GM19463 (cell line): ENCODE measurements around the gene PDE1A.

Experiments
- ATAC-seq: cut with Tn5 transposase; IDR thresholded peaks from one replicate; pipeline ENCODE4 v1.9.1; 2021; ENCODE audit warnings: mild to moderate bottlenecking, moderate library complexity; ENCODE audit not compliant: unreplicated experiment

PDE1A gene

DNA sequence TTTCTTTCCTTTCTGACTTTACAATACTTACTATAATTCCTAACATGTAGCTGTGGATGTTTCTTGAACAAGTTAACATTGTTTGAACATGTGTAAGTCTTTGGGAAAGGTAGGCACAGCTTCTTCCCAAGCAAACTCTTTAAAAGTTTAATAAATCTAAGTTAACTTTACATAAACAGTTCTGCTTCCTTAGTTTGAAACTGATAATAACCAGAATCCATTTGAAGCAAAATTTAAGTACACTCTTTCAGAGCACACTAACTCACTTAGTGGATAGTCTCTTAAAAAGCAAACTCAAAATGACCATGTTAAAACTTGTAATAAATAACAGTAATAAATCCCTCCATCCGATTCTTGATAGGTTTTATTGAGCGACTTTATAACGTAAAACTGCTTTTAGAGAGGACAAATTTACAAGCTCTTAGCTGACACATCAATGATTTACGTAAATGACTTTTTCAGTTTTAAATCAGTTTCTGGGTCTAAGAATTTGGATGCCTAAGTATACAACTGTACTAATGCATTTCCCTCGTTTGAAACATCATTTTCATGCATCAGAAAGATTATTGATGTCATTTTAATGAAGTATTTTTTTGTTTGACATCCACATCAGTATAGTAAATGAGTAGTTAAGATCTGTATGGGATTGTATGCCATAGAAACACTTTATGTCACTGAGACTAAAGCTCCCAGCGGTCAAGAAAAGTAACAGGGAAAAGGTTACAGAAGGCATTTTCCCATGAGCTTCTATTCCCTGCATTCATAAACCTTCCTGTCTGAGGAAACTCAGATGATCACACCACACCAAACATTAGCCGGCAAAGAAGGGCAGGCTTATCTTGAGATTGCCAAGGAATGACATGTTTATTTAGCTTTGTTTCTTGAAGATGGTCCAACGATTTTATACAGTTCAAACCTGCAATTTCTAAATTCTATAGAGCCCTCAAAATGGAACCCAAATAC, 67.5 kb downstream of the PDE1A start:
- ATAC-seq = no peak

DNA sequence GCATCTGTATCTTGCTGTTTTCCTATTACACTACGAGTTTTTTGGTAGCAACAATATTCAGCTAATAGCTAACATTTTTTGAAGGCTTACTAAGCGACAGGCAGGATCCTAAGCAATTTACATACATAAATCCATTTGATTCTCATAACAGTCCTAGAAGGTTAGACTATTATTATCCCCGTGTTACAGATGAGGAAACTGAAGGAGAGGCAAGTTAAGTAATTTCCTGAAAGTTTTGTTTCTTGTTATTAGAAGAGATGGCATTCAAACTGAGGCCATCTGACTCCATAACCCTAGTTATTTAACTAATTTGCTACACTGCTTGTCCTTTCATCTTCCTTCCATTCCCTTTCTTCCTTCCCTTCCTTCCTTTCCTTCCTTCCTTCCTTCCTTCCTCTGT, 68.2 kb downstream of the PDE1A start:
- no peak for ATAC-seq

- ATAC-seq = no peak
Observed at GRCh38 chr2:182355815-182356214, 71.0 kb downstream of the PDE1A start.

GRCh38 chr2:182351427-182351826, 75.4 kb downstream of the PDE1A start:
- no peak for ATAC-seq

GRCh38 chr2:182349268-182349667, 77.6 kb downstream of the PDE1A start:
- no peak for ATAC-seq

DNA sequence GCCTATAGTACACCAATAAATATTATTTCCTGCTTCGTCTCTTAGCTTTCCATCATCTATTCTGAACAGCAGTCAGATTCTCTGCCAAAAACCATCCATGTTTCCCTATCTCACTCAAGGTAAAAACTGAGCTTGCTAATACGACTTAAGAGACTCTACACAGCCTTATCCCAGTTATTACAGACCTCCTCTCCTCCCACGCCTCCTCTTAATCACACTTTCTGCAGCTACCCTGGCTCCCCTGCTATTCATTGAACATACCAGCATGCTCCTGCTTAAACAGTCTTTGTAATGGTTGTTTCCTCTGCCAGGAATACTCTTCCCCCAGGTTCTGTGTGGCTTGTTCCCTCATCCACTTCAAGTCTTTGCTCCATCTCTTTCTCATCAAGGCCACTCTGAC, 81.5 kb downstream of the PDE1A start:
- no peak for ATAC-seq

- no peak for ATAC-seq
Observed at GRCh38 chr2:182330451-182331305, 96.2 kb downstream of the PDE1A start.

GRCh38 chr2:182324665-182325064, 102.2 kb downstream of the PDE1A start:
- ATAC-seq = no peak

- no peak for ATAC-seq
Observed at GRCh38 chr2:182321096-182321495, 105.7 kb downstream of the PDE1A start.

GRCh38 chr2:182319556-182320505, 107.0 kb downstream of the PDE1A start:
- no peak for ATAC-seq

GRCh38 chr2:182318466-182319220, 108.2 kb downstream of the PDE1A start:
- no peak for ATAC-seq

DNA sequence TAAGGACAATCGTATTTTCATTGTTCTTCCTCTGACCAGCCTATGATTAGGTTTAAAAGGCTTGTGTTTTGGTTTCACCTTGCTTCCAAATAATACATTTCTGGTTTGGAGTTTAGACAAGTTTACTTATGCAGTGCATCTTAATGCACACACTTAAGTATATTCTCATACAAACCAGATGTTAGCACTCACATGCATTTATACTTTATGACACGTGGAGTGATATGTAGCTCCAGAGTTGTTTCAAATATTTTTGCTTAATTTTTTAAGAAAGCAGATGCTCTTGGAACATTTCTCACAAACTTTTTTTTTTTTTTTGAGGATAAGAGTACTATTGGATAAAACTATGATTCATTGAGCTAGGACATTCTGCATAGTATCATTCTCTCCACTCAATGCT, 109.9 kb downstream of the PDE1A start:
- ATAC-seq = no peak

- no peak for ATAC-seq
Observed at GRCh38 chr2:182302972-182303371, 123.9 kb downstream of the PDE1A start.

- no peak for ATAC-seq
Observed at GRCh38 chr2:182302174-182302573, 124.7 kb downstream of the PDE1A start.

GRCh38 chr2:182301093-182301492, 125.7 kb downstream of the PDE1A start:
- ATAC-seq = no peak

- ATAC-seq = no peak
Observed at GRCh38 chr2:182300608-182301007, 126.2 kb downstream of the PDE1A start.

DNA sequence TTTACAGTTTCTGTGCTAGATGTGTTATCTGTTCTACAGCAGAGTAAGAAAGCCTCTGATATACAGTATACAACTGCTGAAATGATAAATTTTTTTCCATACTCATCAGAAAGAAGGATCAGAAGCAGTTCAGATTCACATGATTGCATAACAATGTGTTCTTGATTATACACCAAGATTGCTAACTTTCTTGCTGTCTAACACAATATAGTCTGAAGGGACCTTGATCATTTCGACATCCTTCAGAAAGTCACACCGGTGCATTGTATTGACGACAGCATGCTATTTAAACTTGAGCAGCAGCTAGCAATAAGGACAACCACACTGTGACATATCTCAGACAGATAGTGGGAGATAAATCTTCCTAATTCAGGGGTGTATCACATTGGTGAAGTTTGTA, 127.2 kb downstream of the PDE1A start:
- no peak for ATAC-seq

DNA sequence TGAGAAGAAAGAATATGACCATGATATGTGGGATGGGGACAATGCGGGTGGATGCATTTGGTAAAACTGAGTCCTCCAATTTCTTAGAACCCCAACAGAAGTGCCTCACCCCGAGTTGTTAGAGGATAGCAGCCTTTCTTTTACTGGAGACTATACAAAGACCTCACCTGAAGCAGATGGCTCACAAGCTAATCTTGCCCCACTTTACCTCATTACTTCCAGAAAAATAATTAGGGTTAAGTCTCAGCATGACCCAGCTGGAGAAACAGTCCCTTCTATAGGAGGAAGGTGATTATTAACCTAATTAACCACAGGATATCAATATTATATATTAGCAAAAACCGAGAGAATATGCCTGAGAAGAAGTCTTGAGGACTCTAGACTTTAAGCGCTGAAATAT, 128.4 kb downstream of the PDE1A start:
- no peak for ATAC-seq

DNA sequence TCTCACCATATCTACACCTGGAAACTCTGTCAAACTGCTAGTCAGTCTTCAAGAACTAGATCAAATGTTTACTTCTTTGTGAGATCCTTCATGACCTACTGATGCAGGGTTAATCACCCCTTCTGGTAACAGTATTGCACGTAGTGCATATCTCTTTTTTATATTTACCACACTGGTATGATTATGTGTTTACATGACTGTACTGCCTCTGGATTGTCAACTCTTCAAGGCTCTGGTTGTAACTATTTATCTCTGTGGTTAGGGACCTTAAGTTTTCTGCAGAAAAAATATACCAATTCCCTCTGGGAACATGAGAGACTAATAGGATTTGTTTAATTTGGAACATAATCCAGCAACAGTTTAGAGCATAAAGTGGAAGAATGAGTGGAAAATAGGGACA, 135.5 kb downstream of the PDE1A start:
- ATAC-seq = no peak

- ATAC-seq = no peak
Observed at GRCh38 chr2:182283512-182283911, 143.3 kb downstream of the PDE1A start.
